ENCODE data around the gene SPIN1.

DNA sequence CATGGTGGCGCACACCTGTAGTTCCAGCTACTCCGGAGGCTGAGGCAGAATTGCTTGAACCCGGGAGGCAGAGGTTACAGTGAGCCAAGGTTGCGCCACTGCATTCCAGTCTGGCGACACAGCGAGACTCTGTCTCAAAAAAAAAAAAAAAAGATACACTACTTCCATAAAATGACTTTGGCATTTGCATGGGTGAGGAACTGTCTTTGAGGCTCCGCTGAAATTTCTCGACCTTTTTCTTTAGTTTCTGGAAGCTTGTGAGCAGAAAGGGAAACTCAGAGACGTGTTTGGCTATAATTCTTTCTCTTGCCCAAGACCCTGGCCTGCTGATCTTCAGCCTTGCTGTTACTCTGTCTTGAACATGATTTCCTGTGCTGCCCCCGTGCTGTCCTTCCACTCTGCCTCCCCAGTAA is 37.3 kb downstream of the SPIN1 start:
- TF ChIP-seq CTCF (IDR thresholded peaks at IDR 0.05) (no peak), POLR2A (IDR thresholded peaks at IDR 0.05) (no peak)
